Activated T-helper 9 cell treated with anti-CD3 and anti-CD28 coated beads, Interleukin-2, amount 50 U/mL, for 16 hours (primary cell): ENCODE data around the gene GATC.
"Not testable (repeated sequence)": the region's sequence is repeated elsewhere in the genome, so short reads cannot be mapped to it uniquely, and the experiment has no call there.

ENCODE experiments used
- DNase-seq: peaks from one replicate; pipeline ENCODE4 v3.0.0-alpha.2; 2020; ENCODE audit warnings: low read depth

The GATC gene

DNA sequence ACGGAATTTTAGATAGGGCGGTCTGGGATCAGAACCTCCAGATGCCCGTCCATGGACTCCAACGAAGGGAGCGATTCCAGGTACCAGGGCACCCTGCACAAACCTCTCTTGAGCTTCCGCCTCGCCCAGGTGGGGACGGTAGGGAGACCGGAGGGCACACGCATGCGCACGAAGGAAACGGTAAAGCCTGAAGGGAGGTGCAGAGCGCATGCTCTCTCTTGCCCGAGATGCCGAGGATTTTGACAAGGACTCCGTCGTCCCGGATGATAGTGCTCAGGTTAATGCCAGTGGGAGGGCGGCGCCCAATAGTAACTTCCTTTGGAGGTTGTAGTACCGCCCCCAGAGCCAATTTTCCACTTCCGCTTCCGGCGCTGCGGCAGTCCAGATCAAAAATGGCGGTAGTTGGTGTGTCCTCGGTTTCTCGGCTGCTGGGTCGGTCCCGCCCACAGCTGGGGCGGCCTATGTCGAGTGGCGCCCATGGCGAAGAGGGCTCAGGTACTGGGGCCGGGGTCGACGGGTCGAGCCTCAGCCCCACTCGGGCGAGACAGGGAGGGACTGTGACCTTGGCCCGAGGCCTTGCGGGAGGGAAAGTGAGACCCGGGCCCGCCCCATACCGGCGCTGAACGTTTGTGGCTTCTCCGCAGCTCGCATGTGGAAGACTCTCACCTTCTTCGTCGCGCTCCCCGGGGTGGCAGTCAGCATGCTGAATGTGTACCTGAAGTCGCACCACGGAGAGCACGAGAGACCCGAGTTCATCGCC, 8.3 kb upstream of the GATC start, which contains the start of gene COX6A1:
TSS of gene COX6A1 (plus strand) at position 379 of the 760 bp plus-strand sequence. CDS start at position 393, 14 bp downstream.
- peak; percentile 97 for DNase-seq

DNA sequence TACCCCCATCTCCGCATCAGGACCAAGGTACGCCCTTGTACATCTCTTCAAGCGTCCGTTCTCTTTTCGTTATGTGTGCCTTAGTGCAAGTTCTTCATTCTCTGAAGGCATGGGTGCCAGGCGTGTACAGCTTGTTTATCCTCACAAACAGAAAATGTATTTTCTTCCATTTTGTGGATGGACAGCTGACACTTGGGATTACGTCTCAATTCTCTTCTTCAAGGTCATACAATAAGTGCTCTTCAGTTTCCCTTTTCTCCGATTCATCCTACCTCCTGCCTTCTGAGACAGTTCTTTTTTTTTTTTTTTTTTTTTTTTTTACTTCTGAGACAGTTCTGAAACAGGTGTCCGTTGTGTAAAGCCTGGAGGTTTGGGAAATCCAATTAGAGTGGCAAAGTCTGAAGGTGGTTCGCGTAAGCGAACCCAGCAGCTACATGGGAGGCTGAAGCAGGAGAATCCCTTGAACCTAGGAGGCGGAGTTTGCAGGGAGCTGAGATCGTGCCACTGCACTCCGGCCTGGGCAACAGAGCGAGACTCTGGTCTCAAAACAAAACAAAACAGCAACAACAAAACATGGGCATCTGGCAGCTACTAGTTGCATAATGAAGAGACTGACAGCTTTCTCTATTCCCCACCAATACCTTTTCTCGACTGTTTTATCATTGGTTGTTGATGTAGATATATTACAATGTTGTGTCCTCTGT, 7.6 kb upstream of the GATC start:
- no peak for DNase-seq

DNA sequence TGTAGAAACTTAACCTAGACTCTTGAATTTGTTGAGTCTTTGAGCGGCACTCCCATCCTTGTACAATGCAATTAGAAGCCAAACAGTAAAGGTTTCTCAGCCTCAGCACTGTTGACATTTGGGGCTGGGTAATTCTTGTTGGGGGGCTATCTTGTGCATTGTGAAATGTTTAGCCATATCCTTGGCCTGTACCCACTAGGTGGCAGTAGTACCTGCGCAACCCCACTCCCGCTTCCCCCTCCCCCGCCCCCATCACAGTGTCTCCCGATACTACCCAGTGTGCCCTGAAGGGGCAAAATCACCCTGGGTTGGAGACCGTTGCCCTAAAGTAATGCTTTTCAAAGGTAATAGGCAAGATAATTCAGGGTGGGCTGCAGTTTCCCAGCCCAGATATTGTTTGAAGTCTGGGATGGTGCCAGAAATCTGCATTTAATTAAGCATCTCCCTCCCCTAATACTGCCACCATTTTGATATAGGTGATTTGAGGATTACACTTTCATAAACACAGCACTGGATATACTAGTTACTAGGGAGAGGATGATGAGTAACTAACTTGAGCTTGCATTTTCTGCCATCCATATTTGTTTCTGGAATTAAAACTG, 6.5 kb upstream of the GATC start:
- peak; percentile 65 for DNase-seq

DNA sequence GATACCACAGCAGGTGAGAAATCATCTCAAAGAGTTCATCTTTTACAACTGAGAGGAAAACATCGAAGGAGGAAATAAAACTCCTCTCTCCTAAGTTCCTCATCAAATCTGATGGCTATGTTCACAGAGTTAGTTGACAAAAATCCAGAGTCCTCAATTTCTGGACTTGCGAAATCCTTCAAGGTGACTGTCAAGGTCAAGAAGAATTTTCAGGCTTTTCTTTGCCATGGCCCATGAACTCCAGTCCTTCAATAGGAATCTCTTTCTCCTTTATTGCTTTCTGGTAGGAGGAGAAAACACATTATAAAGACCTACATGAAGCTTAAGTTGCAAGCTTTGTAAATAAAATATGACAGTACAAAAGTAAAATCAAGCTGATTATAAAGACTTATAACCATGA, 1.6 kb upstream of the GATC start:
- no peak for DNase-seq

DNA sequence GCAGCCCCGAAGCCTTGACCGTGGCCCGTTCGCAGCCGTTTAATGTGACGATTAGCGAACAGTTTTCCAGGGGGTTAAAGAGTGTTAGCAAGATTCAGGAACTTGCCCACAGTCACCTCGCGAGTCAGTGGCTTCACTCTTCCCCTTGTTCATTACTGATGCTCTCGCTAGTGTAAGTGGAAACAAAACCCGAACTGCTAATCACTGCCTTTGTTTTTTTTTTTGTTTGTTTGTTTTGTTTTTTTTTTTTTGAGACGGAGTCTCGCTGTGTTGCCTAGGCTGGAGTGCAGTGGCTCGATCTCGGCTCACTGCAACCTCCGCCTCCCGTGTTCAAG, 567 bp downstream of the GATC start:
- not testable (repeated sequence) for DNase-seq

DNA sequence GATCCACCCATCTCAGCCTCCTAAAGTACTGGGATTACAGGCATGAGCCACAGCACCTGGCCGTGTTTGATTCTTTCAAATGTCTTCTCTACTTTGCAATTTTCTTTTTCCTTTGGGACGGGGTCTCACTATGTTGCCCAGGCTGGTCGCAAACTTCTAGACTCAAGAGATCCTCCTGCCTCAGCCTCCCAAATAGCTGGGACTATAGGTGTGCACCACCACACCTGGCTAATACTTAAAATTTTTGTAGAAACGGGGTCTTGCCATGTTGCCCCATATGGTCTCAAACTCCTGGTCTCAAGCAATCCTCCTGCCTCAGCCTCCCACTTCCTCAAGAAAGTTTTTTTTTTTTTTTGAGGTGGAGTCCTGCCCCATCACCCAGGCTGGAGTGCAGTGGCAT, 1.7 kb downstream of the GATC start:
- DNase-seq, result no peak

DNA sequence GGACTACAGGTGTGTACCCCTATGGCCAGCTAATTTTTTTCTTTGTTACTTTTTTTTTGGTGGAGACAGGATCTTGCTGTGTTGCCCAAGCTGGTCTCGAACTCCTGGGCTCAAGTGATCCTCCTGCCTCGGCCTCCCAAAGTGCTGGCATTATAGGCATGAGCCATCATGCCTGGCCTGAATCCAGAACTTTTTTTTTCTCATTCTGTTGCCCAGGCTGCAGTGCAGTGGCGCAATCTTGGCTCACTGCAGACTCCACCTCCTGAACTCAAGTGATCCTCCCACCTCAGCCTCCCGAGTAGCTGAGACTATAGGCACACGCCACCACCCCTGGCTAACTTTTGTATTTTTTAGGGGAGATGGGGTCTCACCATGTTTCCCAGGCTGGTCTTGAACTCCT, 6.3 kb downstream of the GATC start:
- DNase-seq, result not testable (repeated sequence)

DNA sequence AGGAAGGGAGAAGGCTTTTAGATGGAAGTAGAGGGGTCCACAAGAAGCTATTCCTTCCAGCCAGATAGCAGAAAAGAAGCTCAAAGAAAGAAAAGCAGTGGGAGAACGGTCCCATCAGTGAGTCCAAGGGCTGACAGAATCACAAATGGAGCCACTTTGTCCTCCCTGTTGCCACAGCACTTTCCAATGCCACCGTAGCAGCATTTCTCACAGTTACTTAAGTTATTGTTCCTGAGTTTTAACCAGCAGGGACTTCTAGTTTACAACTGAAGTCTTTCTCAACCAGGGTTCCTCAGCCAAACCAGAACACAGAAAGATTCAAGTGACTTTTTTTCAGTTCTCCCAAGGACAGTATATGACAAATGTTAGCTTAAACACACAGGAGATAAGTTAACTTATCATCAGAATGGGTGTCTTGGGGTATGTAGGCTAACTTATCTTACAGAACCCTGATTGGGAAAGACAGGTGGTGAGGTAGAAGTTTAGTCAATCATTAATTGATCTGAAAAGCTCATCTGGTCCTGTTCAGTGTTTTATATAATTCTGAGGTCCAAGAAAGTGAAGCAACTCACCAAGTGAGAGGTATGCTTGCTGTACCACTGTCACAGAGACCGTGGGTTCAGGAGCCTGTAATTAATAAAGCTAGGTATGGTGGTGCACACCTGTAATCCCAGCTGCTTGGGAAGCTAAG, 7.0 kb downstream of the GATC start:
- no peak for DNase-seq

DNA sequence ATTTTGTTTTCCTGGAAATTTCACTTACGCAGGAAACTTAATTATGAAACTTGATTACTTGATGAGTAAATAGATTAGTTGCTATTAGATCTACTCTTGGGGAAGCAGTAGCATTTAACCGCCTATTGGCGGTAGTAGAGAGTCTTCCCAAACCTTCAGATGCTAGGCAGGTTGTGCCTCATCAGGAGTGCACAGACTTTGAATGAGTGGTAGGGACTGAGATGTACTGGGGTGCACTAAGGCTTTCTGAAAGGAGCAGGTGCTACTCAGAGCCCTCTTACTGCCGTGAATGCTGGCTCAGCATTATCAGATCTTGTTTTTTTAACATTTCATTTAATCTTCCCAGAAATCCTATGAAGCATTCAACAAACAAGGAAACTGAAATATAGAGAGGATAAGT, 7.7 kb downstream of the GATC start:
- no peak for DNase-seq

DNA sequence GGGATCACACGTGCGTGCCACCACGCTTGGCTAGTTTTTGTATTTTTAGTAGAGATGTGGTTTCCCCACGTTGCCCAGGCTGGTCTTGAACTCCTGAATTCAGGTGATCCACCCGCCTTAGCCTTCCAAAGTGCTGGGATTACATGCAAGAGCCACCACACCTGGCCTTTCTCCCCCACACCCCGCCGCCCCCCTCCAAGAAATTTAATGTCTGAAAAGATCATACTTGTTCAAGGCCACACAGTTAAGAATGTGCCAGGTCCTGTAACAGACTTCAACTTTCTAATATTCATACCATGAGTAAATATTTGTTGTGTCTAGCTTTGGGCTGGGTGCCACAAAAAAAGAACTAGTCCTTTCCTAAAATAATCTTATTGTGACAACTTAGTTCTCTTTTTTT, 9.1 kb downstream of the GATC start:
- no peak for DNase-seq

DNA sequence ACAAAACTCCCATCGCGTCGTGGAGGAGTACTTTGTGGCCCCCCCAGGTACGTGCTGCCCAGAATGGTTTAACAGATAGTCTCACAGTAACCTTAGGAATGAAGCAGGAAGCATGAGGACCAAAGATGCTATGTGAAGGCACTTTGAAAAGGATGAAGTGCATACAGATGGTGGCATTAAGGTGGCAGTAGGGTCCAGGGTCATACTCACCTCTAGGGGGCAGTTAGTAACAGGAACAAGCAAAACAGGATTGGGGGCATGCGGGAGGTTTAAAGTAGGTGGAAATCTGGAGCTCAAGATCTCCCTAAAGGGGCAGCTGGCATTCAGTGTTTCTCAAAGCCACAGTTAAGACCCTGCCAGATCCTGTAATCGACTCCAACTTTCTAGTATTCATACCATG, 10.9 kb downstream of the GATC start:
- no peak for DNase-seq

DNA sequence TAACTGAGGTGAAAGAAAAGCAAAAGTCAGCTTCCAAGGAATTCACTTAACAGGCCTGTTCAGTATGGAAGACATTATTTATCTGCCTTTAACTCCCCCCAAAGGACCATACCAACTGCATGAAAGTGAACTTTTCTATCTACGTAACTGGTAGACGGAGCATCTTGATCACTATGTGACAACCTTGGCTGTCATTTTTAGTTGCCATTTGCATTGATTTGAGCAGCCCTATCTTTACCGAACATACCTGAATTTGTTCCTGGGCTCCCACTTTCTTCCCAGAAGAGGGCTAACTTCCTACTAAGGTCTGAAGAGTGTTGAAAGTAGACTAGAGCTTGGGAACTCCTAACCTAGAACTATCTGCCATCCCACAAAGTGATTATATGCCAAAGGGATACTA, 13.9 kb downstream of the GATC start:
- DNase-seq, result no peak

DNA sequence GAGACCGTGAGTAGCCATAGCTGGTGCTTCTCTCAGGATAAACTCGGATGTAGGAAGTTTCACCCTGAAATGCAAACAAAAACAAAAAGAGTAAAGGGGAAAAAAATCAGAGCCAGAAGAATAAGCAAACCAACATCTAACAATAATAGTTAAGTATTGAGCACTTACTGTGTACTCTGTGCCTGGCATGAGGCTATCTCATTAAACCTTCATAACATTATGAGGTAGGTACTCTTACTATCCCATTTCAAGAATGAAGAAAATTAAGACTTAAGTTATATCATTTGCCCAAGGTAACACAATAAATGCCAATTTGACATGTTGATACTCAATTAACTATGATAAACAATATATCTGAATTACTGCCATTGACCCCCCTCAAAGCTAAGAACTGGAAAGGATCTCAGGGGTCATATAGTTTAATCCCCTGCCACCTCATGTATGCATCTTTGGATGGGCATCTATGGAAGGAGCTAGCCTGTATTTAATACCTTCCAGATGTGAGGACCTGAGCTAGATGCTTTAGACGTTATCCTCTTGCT, 15.9 kb downstream of the GATC start:
- no peak for DNase-seq

DNA sequence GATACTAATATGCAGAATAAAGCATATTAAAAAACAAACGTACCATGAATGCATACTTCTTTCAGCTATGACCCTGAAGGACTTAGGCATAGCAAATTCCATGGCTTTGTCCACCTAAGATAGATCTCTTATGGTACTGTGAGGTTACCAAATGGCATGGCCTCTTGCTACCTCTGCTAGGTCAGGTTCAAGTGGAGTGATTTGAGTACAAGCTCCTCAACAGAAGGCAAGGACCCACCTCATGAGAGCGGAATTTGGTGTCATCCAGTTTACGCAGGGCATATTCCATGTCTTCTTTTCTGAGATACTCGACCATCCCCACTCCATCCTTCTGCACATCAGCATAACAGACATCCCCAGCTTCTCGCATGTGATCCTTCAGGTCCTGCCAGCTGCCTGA, 17.5 kb downstream of the GATC start:
- no peak for DNase-seq

DNA sequence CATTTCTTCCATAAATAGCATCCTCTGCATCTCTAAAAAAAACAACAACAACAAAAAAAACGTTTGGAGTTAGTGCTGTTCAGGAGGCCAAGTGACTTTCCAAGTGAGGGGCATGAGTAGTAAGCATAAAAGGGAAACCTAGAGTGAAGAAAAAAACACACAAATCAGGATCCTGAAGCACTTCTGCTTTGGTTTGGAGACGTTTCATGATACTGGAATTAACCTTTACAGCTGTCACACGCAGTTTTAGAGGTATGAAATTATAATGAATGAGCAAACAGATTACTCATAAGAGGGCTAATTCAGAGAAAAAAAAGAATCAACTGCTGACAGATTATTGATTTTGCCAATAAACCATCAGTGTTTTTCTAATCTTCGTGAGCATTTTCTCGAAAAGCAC, 19.5 kb downstream of the GATC start:
- no peak for DNase-seq

DNA sequence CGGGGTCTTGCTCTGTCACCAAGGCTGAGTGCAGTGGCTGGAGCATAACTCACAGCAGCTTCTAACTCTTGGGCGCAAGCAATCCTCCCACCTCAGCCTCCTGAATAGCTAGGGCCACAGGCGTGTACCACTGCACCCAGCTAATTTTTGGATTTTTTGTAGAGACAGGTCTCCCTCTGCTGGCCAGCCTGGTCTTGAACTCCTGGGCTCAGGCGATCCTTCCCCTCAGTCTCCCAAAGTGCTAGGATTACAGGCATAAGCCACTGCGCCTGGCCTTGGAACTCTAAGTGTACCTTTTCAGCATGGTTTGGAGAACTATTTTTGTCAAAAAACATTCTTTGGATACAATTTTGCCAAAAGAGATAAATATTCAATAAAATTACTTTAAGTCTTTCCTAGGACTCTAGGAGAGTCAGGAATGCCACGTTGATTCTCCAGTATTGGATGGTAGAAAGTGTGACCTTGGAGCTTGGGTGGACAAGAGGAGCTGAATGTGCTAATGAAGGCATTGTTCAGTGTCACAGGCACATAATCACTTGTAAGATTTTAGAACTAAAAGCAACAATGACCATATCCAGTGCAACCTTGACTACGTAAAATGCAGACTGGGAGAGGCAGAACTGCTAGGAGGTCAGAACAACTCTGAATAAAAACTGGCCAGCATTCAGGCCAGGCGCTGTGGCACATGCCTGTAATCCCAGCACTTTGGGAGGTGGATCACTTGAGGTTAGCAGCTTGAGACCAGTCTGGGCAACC, 20.5 kb downstream of the GATC start:
- DNase-seq, result peak; percentile 33

DNA sequence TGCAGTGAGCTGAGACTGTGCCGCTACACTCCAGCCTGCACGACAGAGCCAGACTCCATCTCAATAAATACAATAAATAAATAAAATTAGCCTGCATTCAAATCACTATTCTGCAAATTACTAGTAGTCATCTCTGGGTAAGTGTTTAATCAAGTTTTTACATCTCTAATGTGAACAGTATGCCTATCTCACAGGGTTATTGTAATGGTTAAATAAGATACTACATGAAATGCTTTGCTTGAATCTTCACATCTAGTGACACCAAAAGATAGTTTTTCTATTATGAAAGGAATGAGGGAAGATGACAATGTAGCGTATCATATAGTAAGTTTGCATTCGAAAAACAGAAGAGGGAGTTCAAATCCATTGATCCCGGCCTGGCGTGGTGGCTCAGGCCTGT, 21.2 kb downstream of the GATC start:
- DNase-seq, result no peak

DNA sequence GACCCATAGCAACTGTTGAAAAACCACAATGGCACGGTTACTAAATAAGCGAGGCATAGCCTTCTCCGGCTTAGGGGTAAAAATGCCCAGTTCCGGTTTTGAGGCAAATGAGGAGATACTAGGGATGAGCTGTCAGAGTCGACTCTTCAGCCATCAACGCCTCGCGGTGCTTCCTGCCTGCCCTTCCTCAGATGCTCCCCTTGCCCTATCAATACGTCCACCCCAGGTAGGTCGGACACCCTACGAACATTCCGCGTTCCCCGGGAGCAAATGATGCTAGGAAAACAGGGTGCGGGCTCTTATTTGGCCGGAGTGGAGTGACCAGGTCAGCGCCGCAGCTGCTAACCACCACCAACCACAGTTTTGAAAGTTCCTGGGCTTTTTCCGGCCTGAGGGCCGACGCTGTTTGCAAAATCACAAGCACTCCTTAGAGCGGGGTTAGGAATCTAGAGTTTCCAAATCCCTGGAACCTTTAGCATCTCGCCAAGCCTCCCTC, 22.1 kb downstream of the GATC start:
- DNase-seq, result no peak

DNA sequence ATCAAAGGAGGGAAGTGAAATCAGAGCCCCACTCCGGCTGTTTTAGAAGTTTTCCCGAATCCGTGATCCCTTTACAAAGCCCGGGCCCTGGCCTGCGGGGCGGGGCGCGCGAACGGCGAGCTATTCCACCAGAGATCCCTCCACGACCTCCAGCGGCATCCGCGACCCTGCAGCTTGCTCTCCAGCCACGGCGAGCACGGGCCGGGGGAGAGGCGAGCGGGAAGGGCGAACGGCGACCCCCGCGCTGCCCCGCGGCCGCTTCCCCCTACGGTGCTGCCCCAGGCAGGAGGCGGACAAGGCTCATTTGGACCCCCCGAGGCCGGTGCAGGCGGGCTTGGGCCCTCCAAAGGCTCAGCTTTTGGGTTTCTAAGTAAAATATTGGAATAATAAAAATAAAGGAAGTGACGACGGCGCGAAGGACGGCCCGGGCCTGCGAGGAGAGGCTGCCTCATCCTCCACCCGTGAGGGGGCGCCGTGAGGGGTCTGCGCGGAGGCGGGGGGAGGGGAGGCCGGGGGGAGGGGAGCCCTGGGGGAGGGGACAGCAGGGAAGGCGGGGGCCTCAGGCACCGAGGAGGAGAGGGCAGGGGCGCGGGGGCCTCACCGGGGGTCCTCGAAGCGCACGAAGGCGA, 22.7 kb downstream of the GATC start:
- DNase-seq, result peak; percentile 41

DNA sequence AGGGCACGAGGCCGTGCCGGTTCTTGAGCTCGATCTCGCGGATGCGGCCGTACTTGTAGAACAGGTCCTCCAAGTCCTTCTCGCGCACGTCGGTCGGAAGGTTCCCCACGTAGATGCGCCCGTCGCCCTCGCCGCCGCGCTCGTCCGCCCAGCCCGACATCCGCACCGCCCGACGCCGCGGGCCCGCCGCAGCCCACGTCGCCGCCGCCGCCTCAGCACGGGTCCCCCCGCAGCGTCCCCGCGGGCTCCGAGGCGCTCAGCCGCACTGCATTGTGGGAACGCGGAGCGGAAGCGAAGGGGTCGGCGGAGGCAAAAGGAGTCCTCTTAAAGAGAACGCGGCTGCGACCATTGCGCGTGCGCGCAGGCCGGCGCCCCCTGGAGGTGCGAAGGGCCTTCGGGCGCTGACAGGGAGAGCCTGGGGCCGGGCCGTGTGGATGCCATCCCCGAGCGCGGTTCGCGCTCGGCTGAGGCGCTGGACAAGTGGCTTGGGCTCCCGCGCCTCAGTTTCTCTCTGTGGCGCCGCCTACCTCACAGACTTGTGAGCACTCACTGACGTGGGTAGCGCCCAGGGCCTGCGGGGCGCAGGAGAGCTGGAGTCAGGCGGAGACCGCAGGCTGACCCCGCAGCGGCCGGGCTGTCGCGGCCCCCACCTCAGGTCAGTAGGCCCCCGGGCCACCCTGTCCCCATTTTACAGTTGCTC, 23.4 kb downstream of the GATC start, which contains the start of gene SRSF9:
TSS of gene SRSF9 (minus strand) at position 299 of the 700 bp plus-strand sequence. CDS start at position 160, 139 bp downstream.
- peak; percentile 96 for DNase-seq
